Upper lobe of right lung (tissue), 1 donor: Measurements from ENCODE around the gene TIFAB. TPM values are rescaled to one million over a fixed set of nuclear protein-coding genes. Genes with fewer than 3 reads are reported as not detected.

Source experiments
- ATAC-seq: fragments of 200-7000 bp; cut with Tn5 transposase; one replicate; pipeline ENCODE4 v1.9.1; 2020; ENCODE audit warnings: mild to moderate bottlenecking, moderate library complexity
- DNase-seq: peaks from one replicate; pipeline ENCODE4 v3.0.0-alpha.2; 2020
- H3K27ac ChIP-seq: fragments of 200-600 bp; one replicate; pipeline ENCODE4 v1.8.0; 2022
- H3K27me3 ChIP-seq: fragments of 200-600 bp; one replicate; pipeline ENCODE4 v1.8.0; 2022; ENCODE audit warnings: mild to moderate bottlenecking
- H3K36me3 ChIP-seq: fragments of 200-600 bp; one replicate; pipeline ENCODE4 v1.8.0; 2022
- H3K4me1 ChIP-seq: fragments of 200-600 bp; one replicate; pipeline ENCODE4 v1.8.0; 2022
- H3K4me3 ChIP-seq: fragments of 200-600 bp; one replicate; pipeline ENCODE4 v1.8.0; 2022; ENCODE audit warnings: mild to moderate bottlenecking
- H3K9me3 ChIP-seq: fragments of 200-600 bp; one replicate; pipeline ENCODE4 v1.8.0; 2022
- intact Hi-C: fragments of 100-400 bp; cut with DNase I; formaldehyde crosslinking; loops from one replicate; pipeline ENCODE4 v1.11.0; 2022
- total RNA-seq: library from RNA; stranded (reverse); fragmentation: NEBNext Ultra II Directional; extraction: Animal tissue kit (Norgen Biotek cat#: 25700); gene quantifications from one replicate; pipeline ENCODE4 v1.2.1, GENCODE V29; 2021
- TF ChIP-seq, protein P1 (sequence below): fragments of 200-600 bp; IDR thresholded peaks from one replicate; pipeline ENCODE4 v1.8.0; 2022; ENCODE audit warnings: antibody characterized with exemption
- donor health status: DM: no; HTN: yes; CAD: no; lungs with severe emphysema.

The TIFAB gene
- total RNA-seq, 1 donor from 2014 or later, result 0.43 TPM

GRCh38 chr5:135467051-135467625 lies 15.0 kb upstream of the TIFAB start:
- TF ChIP-seq, protein P1, sequence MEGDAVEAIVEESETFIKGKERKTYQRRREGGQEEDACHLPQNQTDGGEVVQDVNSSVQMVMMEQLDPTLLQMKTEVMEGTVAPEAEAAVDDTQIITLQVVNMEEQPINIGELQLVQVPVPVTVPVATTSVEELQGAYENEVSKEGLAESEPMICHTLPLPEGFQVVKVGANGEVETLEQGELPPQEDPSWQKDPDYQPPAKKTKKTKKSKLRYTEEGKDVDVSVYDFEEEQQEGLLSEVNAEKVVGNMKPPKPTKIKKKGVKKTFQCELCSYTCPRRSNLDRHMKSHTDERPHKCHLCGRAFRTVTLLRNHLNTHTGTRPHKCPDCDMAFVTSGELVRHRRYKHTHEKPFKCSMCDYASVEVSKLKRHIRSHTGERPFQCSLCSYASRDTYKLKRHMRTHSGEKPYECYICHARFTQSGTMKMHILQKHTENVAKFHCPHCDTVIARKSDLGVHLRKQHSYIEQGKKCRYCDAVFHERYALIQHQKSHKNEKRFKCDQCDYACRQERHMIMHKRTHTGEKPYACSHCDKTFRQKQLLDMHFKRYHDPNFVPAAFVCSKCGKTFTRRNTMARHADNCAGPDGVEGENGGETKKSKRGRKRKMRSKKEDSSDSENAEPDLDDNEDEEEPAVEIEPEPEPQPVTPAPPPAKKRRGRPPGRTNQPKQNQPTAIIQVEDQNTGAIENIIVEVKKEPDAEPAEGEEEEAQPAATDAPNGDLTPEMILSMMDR, result no peak
- H3K27ac ChIP-seq, result no peak overlapping the region
- no peak overlapping the region for H3K4me3 ChIP-seq
- H3K36me3 ChIP-seq, result no peaks in the 10 kb centered on the region
- intact Hi-C loops, result no loop called here
- DNase-seq, result no peak
- H3K9me3 ChIP-seq, result no peaks in the 10 kb centered on the region
- no peak for ATAC-seq
- H3K27me3 ChIP-seq, result peaks cover 29% of the 10 kb centered on the region
- peaks cover 10% of the 10 kb centered on the region for H3K4me1 ChIP-seq

- H3K36me3 ChIP-seq, result no peaks in the 10 kb centered on the region
- DNase-seq, result peak; percentile 88
- H3K4me3 ChIP-seq, result no peak overlapping the region
- peaks cover 10% of the 10 kb centered on the region for H3K4me1 ChIP-seq
- TF ChIP-seq, protein P1, result peak; percentile 85
- no peak overlapping the region for H3K27ac ChIP-seq
- intact Hi-C loops, result no loop called here
- H3K27me3 ChIP-seq, result peaks cover 29% of the 10 kb centered on the region
- H3K9me3 ChIP-seq, result no peaks in the 10 kb centered on the region
- peak; percentile 93 for ATAC-seq
Measured at GRCh38 chr5:135466178-135467050, 14.3 kb upstream of the TIFAB start.

DNA sequence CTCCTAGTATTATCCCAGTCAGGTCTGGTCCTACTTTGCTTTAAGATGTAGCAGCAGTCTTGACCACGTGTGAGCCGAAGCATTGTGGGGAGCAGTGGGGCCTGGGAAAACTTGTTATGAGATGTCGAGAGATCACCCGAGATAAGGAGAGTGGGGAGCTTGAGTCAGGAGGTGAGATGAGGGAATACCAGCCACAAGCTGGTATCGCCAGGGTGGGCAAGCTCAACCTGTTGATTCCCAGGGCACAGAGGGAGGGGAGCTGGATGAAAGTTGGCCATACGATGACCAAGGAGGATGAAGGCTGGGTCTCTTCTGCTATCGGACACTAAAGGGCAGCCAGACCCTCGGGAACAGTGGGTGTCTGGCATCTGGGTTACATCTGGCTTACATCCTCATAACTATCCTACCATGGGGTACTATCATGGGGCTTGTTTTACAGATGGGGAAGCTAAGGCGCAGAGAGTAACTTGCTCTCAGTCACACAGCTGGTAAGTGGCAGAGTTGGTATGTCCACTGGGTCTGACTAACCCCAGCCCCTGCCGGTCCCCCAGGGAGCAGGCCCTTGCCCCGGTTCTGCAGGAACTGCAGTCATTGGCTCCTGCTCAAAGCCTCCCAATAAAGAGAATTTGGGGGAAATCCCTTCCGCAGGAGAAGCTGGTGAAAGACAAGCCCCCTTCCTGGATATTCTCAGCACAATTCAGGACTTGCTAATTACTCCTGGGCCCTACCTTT lies 13.4 kb upstream of the TIFAB start:
- TF ChIP-seq, protein P1, result no peak
- H3K27me3 ChIP-seq, result peaks cover 29% of the 10 kb centered on the region
- peaks cover 10% of the 10 kb centered on the region for H3K4me1 ChIP-seq
- H3K9me3 ChIP-seq, result no peaks in the 10 kb centered on the region
- no peaks in the 10 kb centered on the region for H3K36me3 ChIP-seq
- H3K27ac ChIP-seq, result no peak overlapping the region
- DNase-seq (no peak), ATAC-seq (no peak)
- H3K4me3 ChIP-seq, result no peak overlapping the region
- intact Hi-C loops, result no loop called here

DNA sequence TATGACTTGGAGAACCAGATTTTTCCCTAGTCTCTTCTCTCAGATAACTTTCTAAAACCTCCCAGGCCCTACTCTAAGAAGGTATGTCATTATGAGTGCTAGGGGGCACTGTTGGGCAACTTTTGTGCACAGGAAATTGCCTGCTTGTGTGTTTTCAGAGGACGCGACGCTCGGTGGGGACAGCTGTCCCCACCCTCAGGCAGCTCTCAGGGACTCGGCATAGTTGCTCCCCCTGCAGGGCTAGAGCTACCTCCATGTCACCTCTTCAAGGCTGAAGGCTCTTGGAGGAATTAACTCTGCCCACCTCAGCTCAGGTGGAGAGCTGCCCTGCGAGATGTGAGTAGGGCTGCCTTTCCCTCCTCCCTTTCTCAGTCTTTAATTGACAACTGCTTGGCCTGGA lies 10.2 kb upstream of the TIFAB start:
- DNase-seq (peak; percentile 58), ATAC-seq (peak; percentile 37)
- intact Hi-C loops, result loop anchor here (5.0 kb wide), 1 partner anchor 90 kb away; no protein-coding TSS in a partner anchor
- Histone ChIP-seq H3K9me3 (no peaks in the 10 kb centered on the region), H3K4me1 (peaks cover 27% of the 10 kb centered on the region), H3K27me3 (peaks cover 22% of the 10 kb centered on the region), H3K27ac (no peak overlapping the region), H3K4me3 (no peak overlapping the region), H3K36me3 (no peaks in the 10 kb centered on the region)
- TF ChIP-seq, protein P1, result peak; percentile 51

GRCh38 chr5:135461481-135462151 lies 9.5 kb upstream of the TIFAB start:
- no peak overlapping the region for H3K4me3 ChIP-seq
- peaks cover 15% of the 10 kb centered on the region for H3K27me3 ChIP-seq
- peaks cover 27% of the 10 kb centered on the region for H3K4me1 ChIP-seq
- no peaks in the 10 kb centered on the region for H3K9me3 ChIP-seq
- intact Hi-C loops, result loop anchor here (5.0 kb wide), 1 partner anchor 91 kb away; no protein-coding TSS in a partner anchor
- H3K27ac ChIP-seq, result no peak overlapping the region
- H3K36me3 ChIP-seq, result no peaks in the 10 kb centered on the region
- TF ChIP-seq, protein P1, result no peak
- DNase-seq (no peak), ATAC-seq (no peak)
